Peyer's patch (tissue), 4 donors: ENCODE results near the gene NEK4. TPM values are rescaled to one million over a fixed set of nuclear protein-coding genes. Genes with fewer than 3 reads are reported as not detected.
A peak's percentile ranks its signal among the peaks of the same experiment; 100 is the strongest.
"Not testable (repeated sequence)": the region's sequence is repeated elsewhere in the genome, so short reads cannot be mapped to it uniquely, and the experiment has no call there.

Experiments used
- DNase-seq, 3 donors: peaks; one replicate each; pipeline ENCODE4 v3.0.0-alpha.2; 2017 to 2019
- H3K27ac ChIP-seq, 4 donors: fragments of 200-600 bp; sonication (generic); one replicate each; pipeline ENCODE4 v1.5.1; 2016 to 2019
- H3K27me3 ChIP-seq, 2 donors: fragments of 200-600 bp; sonication (generic); one replicate each; pipeline ENCODE4 v1.5.1; 2019
- H3K36me3 ChIP-seq, 3 donors: fragments of 200-600 bp; sonication (generic); one replicate each; pipeline ENCODE4 v1.5.1; 2016 to 2019
- H3K4me1 ChIP-seq, 4 donors: fragments of 200-600 bp; sonication (generic); one replicate each; pipeline ENCODE4 v1.5.1; 2016 to 2019
- H3K4me3 ChIP-seq, 4 donors: fragments of 200-600 bp; sonication (generic); 1 replicate in 3 of 4; 2 replicates in 1 of 4; pipeline ENCODE4 v1.5.1; 2016 to 2019; ENCODE audit warnings: mild to moderate bottlenecking in 1 of 4
- H3K9me3 ChIP-seq, 4 donors: fragments of 200-600 bp; sonication (generic); one replicate each; pipeline ENCODE4 v1.5.1; 2016 to 2019; ENCODE audit warnings: mild to moderate bottlenecking in 1 of 4
- POLR2A ChIP-seq, 2 donors: fragments of 450-650 bp; IDR thresholded peaks; one replicate each; pipeline ENCODE4 v1.5.1; 2017; ENCODE audit warnings: antibody characterized with exemption in 2 of 2, mild to moderate bottlenecking in 2 of 2, moderate library complexity in 2 of 2
- total RNA-seq, 4 donors: library from RNA; depleted of rRNA; stranded (reverse); fragments of >200 nt; gene quantifications; one replicate each; pipeline ENCODE4 v1.1.0, GENCODE V29; 2016
- TF ChIP-seq, protein P1 (sequence below), 6 experiments: fragments of 450-650 bp in 4 of 6; fragments of 200-600 bp in 2 of 6; sonication (generic) in 1 of 6; IDR thresholded peaks; one replicate each; pipeline ENCODE4 v1.5.1; 2017 to 2019; ENCODE audit warnings: antibody characterized with exemption in 6 of 6, mild to moderate bottlenecking in 3 of 6, moderate library complexity in 1 of 6

Gene NEK4
- total RNA-seq, 4 donors from 2014 or later = 16.5 to 39.6 (median 20.6) TPM

- Histone ChIP-seq H3K4me1 (no peaks in the 10 kb centered on the region), H3K27me3 (no peaks in the 10 kb centered on the region), H3K9me3 (no peaks in the 10 kb centered on the region), H3K27ac (no peak overlapping the region), H3K36me3 (no peaks in the 10 kb centered on the region), H3K4me3 (no peak overlapping the region)
- DNase-seq = peak in 1 of 3 donors; percentile 21
- TF ChIP-seq POLR2A (IDR thresholded peaks at IDR 0.05) = no peak
- TF ChIP-seq, protein P1, sequence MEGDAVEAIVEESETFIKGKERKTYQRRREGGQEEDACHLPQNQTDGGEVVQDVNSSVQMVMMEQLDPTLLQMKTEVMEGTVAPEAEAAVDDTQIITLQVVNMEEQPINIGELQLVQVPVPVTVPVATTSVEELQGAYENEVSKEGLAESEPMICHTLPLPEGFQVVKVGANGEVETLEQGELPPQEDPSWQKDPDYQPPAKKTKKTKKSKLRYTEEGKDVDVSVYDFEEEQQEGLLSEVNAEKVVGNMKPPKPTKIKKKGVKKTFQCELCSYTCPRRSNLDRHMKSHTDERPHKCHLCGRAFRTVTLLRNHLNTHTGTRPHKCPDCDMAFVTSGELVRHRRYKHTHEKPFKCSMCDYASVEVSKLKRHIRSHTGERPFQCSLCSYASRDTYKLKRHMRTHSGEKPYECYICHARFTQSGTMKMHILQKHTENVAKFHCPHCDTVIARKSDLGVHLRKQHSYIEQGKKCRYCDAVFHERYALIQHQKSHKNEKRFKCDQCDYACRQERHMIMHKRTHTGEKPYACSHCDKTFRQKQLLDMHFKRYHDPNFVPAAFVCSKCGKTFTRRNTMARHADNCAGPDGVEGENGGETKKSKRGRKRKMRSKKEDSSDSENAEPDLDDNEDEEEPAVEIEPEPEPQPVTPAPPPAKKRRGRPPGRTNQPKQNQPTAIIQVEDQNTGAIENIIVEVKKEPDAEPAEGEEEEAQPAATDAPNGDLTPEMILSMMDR (IDR thresholded peaks at IDR 0.05) = no peak
Measured at GRCh38 chr3:52779837-52780585, 9.3 kb upstream of the NEK4 start.

DNA sequence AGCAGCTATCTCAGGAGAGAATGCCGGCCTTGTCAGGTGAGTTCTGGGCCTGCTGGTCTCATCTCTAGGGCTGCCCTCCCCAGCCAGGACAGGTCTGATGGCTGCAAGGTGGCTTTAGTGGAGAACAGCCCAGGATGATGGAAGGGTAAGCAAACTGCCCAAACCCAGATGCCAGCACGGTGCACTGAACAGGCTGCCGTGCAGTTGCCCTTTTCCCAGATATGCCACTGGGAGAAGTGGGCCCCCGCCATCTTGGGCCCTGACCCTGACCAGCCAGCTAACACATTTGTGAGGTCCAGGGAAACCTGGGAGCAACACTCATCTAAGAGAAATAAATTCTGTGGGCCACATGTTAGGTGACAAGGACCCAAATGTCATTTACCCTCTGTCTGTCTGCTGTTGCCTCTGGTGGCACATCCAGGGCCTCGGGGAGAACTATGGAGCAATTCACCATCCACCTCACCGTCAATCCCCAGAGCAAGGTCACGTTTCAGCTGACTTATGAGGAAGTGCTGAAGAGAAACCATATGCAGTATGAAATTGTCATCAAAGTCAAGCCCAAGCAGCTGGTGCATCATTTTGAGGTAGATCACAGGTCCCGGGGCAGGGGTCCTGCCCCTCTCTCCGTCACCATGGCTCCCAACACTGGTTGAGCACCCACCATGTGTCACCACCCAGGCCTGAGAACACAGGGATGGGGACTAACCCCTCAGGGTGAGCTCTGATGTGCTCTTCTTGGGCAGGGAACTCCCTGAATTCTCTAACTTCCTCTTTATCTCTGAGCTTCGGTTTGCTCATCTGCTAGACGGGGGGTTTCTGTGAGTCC lies 8.5 kb upstream of the NEK4 start:
- DNase-seq = peak in 2 of 3 donors; percentile 19 to 42
- no peak overlapping the region for H3K4me3 ChIP-seq

DNA sequence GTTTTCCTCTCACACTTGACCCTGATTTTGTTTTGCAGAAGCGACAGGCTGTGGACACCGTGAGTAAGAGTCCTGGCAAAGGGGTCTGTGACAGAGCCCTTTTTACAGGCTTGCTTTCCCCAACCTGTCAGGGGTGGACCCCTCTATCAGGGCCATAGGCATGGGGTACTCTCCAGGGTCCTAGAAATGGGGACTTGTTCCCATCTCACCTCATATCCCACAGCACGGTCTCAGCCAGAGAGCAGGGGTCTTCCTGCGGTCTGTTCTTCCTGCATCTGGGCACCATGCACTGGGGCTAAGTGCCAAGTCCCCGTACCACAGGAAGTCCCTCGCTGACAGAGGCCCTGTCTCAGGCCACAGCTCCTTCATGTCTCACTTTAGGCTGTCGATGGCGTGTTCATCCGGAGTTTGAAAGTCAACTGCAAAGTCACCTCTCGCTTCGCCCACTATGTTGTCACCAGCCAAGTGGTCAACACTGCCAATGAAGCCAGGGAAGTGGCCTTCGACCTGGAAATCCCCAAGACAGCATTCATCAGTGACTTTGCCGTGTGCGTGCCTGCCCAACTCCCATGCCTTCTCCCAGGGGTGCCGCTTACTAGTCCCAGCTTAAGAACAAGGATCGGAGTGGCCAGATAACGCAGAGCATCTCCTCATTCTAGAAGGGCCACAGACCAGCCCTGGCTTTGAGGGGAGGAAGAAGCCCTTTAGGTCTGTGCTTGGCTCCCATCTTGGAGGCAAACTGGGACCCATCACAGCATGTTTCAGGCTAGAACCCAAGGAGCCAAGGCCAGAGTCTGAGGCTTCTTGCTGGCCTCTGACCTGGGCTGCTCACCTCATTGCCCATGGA lies 7.4 kb upstream of the NEK4 start:
- H3K4me1 ChIP-seq = no peaks in the 10 kb centered on the region
- H3K27me3 ChIP-seq = no peaks in the 10 kb centered on the region
- TF ChIP-seq POLR2A (IDR thresholded peaks at IDR 0.05) = no peak
- TF ChIP-seq, protein P1 (IDR thresholded peaks at IDR 0.05) = no peak
- H3K27ac ChIP-seq = no peak overlapping the region
- no peaks in the 10 kb centered on the region for H3K36me3 ChIP-seq
- DNase-seq = peak in 1 of 3 donors; percentile 35
- no peaks in the 10 kb centered on the region for H3K9me3 ChIP-seq
- H3K4me3 ChIP-seq = no peak overlapping the region

More for the DNA sequence above, 8.5 kb upstream of the NEK4 start:
- Histone ChIP-seq H3K27ac (no peak overlapping the region), H3K36me3 (no peaks in the 10 kb centered on the region), H3K4me1 (no peaks in the 10 kb centered on the region), H3K9me3 (no peaks in the 10 kb centered on the region), H3K27me3 (no peaks in the 10 kb centered on the region)
- no peak for TF ChIP-seq POLR2A (IDR thresholded peaks at IDR 0.05)
- TF ChIP-seq, protein P1 (IDR thresholded peaks at IDR 0.05) = no peak

DNA sequence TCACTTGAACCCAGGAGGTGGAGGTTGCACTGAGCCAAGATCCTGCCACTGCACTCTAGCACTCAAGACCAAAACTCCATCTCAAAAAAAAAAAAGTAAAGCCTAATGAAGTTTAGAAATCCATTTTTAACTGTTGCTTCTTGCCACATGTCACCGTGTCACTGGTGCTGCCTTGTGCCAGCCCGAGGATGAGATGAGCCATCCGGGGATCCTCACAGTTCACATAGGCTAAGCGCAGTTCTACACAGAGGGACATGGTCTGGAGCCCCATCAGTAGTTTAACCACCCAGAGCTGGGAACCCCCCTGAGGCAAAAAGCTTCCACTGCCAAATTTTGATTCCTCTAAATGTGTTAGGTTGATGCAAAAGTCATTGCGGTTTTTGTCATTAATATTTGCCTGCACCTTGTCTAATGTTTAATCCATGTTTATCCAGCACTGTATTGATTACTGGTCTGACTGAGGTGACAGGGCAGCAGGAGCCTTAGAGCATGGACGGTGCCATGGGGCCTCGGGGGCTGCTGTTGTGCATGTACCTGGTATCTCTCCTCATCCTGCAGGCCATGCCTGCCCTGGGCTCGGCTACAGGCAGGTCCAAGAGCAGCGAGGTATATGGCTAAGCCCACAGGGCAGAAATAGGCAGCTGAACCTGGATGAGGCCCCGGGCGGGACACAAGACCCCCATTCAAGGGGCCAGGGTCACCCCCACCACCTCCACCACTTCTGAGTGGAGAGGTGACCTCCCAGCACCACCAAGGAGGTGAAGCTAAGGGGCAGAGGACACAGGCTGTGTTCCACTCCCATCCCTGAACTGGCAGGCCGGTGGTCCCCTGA lies 6.6 kb upstream of the NEK4 start, which contains the start of gene ITIH1:
TSS of gene ITIH1 (plus strand) at position 473 of the 832 bp plus-strand sequence. CDS start at position 490, 17 bp downstream.
- Histone ChIP-seq H3K36me3 (no peaks in the 10 kb centered on the region), H3K27me3 (no peaks in the 10 kb centered on the region), H3K4me3 (no peak within 1 kb of the TSS), H3K9me3 (no peaks in the 10 kb centered on the region), H3K27ac (no peak within 1 kb of the TSS), H3K4me1 (no peaks in the 10 kb centered on the region)
- no peak for DNase-seq
- TF ChIP-seq, protein P1 (IDR thresholded peaks at IDR 0.05) = no peak
- TF ChIP-seq POLR2A (IDR thresholded peaks at IDR 0.05) = no peak

DNA sequence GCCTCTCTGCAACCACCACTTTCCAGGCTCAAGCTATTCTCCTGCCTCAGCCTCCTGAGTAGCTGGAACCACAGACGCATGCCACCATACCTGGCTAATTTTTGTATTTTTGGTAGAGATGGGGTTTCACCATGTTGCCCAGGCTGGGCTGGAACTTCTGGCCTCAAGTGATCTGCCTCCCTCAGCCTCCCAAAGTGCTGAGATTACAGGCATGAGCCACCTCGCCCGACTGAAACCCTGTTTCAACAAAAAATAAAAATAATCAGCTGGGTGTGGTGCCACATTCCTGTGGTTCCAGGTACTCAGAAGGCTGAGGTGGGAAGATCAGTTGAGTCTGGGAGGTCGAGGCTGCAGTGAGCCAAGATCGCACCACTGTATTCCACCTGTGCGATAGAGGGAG lies 5.7 kb upstream of the NEK4 start:
- not testable (repeated sequence) for H3K9me3 ChIP-seq, H3K27me3 ChIP-seq, DNase-seq, H3K36me3 ChIP-seq, H3K4me3 ChIP-seq, H3K27ac ChIP-seq, H3K4me1 ChIP-seq
